Measurements from ENCODE around the gene SRC.
"Not testable (repeated sequence)": the region's sequence is repeated elsewhere in the genome, so short reads cannot be mapped to it uniquely, and the experiment has no call there.

SRC gene

GRCh38 chr20:37339208-37339607, 6.7 kb upstream of the SRC start:
- Mint-ChIP-seq H3K4me1 (peaks cover 65% of the 10 kb centered on the region), H3K4me3 (no peak overlapping the region), H3K27me3 (ENCODE audit: low read depth, poor library complexity) (no peaks in the 10 kb centered on the region), H3K36me3 (ENCODE audit: low read depth) (no peaks in the 10 kb centered on the region), H3K27ac (no peak overlapping the region), H3K9me3 (no peaks in the 10 kb centered on the region)
- TF ChIP-seq CTCF (IDR thresholded peaks at IDR 0.05) = no peak
- DNase-seq = no peak

DNA sequence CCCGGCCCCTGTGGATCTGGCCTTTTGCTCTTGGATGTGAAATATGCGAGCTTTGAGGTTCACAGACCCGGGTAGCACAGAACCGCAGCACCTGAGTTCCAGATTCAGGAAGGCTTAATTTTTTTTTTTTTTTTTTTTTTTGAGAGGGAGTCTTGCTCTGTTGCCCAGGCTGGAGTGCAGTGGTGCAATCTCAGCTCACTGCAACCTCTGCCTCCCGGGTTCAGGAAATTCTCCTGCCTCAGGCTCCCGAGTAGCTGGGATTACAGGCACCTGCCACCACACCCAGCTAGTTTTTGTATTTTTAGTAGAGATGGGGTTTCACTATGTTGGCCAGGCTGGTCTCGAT, 6.2 kb upstream of the SRC start:
- H3K4me1 Mint-ChIP-seq = peaks cover 67% of the 10 kb centered on the region
- not testable (repeated sequence) for H3K4me3 Mint-ChIP-seq, H3K27ac Mint-ChIP-seq

GRCh38 chr20:37340998-37341397, 4.9 kb upstream of the SRC start:
- Mint-ChIP-seq H3K36me3 (ENCODE audit: low read depth) (no peaks in the 10 kb centered on the region), H3K9me3 (no peaks in the 10 kb centered on the region), H3K27ac (no peak overlapping the region), H3K27me3 (ENCODE audit: low read depth, poor library complexity) (peaks cover 3% of the 10 kb centered on the region), H3K4me3 (no peak overlapping the region), H3K4me1 (peaks cover 64% of the 10 kb centered on the region)
- no peak for DNase-seq
- no peak for TF ChIP-seq CTCF (IDR thresholded peaks at IDR 0.05)

More for the DNA sequence above, 6.2 kb upstream of the SRC start:
- H3K27me3 Mint-ChIP-seq (ENCODE audit: low read depth, poor library complexity); H3K36me3 Mint-ChIP-seq (ENCODE audit: low read depth); H3K9me3 Mint-ChIP-seq; DNase-seq: not testable (repeated sequence)

DNA sequence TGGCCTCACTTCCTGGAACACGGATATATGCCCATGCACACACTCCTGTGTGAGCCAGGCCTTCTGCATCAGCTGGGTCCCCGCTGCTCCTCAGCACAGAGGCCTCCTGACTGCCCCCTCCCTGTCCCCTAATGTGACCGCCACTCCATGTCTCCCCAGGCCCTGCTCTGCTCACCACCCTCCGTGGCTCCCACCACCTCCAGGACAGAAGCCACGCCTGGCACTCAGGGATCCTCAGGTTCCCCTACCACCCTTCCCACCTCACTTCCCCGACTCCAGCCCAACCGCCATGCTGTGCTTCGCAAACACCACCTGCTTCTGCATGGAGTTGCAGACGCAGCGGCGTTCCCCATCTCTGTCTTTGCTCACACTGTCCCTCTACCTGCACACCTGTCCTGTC, 4.3 kb upstream of the SRC start:
- peaks cover 3% of the 10 kb centered on the region for H3K27me3 Mint-ChIP-seq (ENCODE audit: low read depth, poor library complexity)
- H3K4me1 Mint-ChIP-seq = peaks cover 58% of the 10 kb centered on the region
- H3K9me3 Mint-ChIP-seq = no peaks in the 10 kb centered on the region
- H3K4me3 Mint-ChIP-seq = no peak overlapping the region
- TF ChIP-seq CTCF (IDR thresholded peaks at IDR 0.05) = no peak
- no peak overlapping the region for H3K27ac Mint-ChIP-seq
- H3K36me3 Mint-ChIP-seq (ENCODE audit: low read depth) = no peaks in the 10 kb centered on the region
- DNase-seq = no peak

- DNase-seq = no peak
- Mint-ChIP-seq H3K36me3 (ENCODE audit: low read depth) (no peaks in the 10 kb centered on the region), H3K4me3 (no peak overlapping the region), H3K27ac (no peak overlapping the region), H3K27me3 (ENCODE audit: low read depth, poor library complexity) (peaks cover 3% of the 10 kb centered on the region), H3K4me1 (peaks cover 54% of the 10 kb centered on the region), H3K9me3 (no peaks in the 10 kb centered on the region)
- no peak for TF ChIP-seq CTCF (IDR thresholded peaks at IDR 0.05)
These were observed 3.4 kb upstream of the SRC start for GRCh38 chr20:37342231-37343177.

DNA sequence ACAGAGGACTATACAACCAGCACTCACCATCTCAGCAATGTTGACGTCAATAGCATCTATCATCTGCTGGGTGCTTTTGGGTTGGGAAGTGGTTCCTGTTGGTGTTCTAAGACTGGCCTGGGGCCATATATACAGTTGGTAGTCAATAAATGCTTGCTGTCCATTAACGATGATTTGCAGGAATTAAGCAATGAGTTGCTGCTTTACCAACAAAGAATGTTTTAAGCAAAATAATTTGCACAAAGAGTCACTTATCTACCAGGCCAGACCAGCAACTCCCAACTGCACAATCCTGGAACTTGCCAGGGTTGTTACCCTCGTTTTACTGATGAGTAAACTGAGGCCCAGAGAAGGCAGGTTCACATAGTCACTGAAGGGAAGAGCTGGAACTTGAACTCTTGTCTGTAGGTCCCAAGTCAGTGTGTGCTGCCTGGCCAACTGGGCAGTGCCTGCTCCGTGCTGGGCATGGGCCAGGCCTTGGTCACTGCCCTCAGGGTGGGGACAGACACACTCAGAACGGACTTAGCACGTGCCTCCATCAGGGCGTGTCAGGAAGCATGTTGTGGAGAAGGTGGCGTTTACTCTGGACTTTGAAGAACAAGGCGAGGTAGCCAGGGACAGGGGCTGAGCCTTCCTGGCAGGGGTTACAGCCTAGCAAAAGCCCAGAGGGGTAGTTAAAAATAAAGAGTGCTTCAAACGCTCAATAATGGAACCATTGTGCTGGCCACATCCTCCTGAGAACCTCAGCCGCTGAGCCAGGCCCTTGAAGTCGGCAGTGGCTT, 2.5 kb upstream of the SRC start:
- TF ChIP-seq CTCF (IDR thresholded peaks at IDR 0.05) = no peak
- Mint-ChIP-seq H3K27ac (no peak overlapping the region), H3K27me3 (ENCODE audit: low read depth, poor library complexity) (peaks cover 3% of the 10 kb centered on the region), H3K36me3 (ENCODE audit: low read depth) (peaks cover 2% of the 10 kb centered on the region), H3K9me3 (no peaks in the 10 kb centered on the region), H3K4me3 (peak overlapping the region; percentile 36), H3K4me1 (peaks cover 57% of the 10 kb centered on the region)
- no peak for DNase-seq

Data from nephron progenitor cell (in vitro differentiated cells).